ENCODE data around the gene BTRC.

Gene BTRC

GRCh38 chr10:101468159-101468558, 114.2 kb downstream of the BTRC start:
- DNase-seq (ENCODE audit: low spot score): no peak
- Histone ChIP-seq H3K4me3 (no peak overlapping the region), H3K27ac (no peak overlapping the region)
- no peak for TF ChIP-seq CTCF (IDR thresholded peaks at IDR 0.05)

- Histone ChIP-seq H3K4me3 (no peak overlapping the region), H3K27ac (no peak overlapping the region)
- no peak for TF ChIP-seq CTCF (IDR thresholded peaks at IDR 0.05)
- no peak for DNase-seq (ENCODE audit: low spot score)
Measured at GRCh38 chr10:101476383-101476782, 122.4 kb downstream of the BTRC start.

GRCh38 chr10:101478956-101479355, 125.0 kb downstream of the BTRC start:
- no peak for DNase-seq (ENCODE audit: low spot score)

GRCh38 chr10:101481256-101481655, 127.3 kb downstream of the BTRC start:
- TF ChIP-seq CTCF (IDR thresholded peaks at IDR 0.05): no peak
- no peak for DNase-seq (ENCODE audit: low spot score)
- Histone ChIP-seq H3K4me3 (no peak overlapping the region), H3K27ac (no peak overlapping the region)

More at GRCh38 chr10:101478956-101479355, 125.0 kb downstream of the BTRC start:
- TF ChIP-seq CTCF (IDR thresholded peaks at IDR 0.05): no peak
- no peak overlapping the region for H3K27ac ChIP-seq
- H3K4me3 ChIP-seq: no peak overlapping the region

- Histone ChIP-seq H3K27ac (no peak overlapping the region), H3K4me3 (no peak overlapping the region)
- TF ChIP-seq CTCF (IDR thresholded peaks at IDR 0.05): no peak
- DNase-seq (ENCODE audit: low spot score): no peak
Measured at GRCh38 chr10:101482568-101482967, 128.6 kb downstream of the BTRC start.

GRCh38 chr10:101484175-101484745, 130.3 kb downstream of the BTRC start:
- H3K4me3 ChIP-seq: no peak overlapping the region

More at GRCh38 chr10:101484175-101484745, 130.3 kb downstream of the BTRC start:
- no peak for DNase-seq (ENCODE audit: low spot score)
- no peak for TF ChIP-seq CTCF (IDR thresholded peaks at IDR 0.05)
- no peak overlapping the region for H3K27ac ChIP-seq

Data from coronary artery (tissue), 2 donors.